Measurements from ENCODE around the gene SLC12A3. TPM values are rescaled to one million over a fixed set of nuclear protein-coding genes. Genes with fewer than 3 reads are reported as not detected.
"Not testable (repeated sequence)": the region's sequence is repeated elsewhere in the genome, so short reads cannot be mapped to it uniquely, and the experiment has no call there.

SLC12A3 gene
- total RNA-seq, 1 experiment from 2014 or later: not detected

DNA sequence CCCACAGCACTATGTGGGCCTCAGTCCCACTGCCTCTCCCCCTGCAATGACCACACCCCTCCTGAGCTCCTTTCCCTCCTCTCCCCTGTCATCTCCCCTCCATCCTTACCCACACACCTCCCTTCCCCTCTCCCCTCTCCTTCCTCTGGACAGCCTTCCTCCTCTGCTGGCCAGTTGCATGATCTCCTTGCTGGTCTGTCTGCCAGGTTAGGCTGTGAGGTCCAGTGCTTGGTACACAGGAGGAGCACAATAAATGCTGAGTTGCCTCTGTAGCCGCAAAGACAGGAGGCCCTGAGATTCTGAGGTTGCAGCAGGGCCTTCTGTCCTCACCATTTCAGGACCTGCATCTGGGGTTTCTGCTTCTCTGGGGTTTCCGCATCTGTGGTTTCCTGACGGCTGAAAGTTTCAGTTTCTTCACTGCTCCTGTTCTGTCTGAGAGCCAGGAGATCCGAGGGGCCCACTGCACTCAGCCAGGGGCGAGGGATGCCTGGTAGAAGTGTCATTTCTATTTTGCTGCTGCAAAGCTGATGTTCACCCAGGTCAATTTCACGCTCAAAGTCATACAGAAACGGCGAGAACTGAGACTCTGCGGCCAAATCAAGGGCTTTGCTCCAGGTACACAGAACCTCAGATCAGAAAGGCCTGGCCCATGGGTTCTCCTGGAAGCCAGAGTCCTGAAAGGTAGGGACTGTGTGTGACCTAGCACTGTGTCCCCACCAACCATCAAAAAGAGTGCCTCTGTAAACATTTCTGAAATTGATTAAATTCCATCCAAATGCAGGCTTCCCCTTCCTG, 4.6 kb upstream of the SLC12A3 start:
- Histone ChIP-seq H3K9ac (ENCODE audit: low read length) (peak overlapping the region; percentile 44), H3K79me2 (ENCODE audit: low read length) (no peaks in the 10 kb centered on the region), H3K9me2 (replicated peaks; ENCODE audit: insufficient read depth, low read length) (no peaks in the 10 kb centered on the region), H3K9me3 (ENCODE audit: low read length) (no peaks in the 10 kb centered on the region), H3K27me3 (ENCODE audit: low read length) (no peaks in the 10 kb centered on the region), H4K20me1 (ENCODE audit: insufficient read depth, low read depth, low read length) (no peaks in the 10 kb centered on the region), H3K27ac (ENCODE audit: low read length) (no peak overlapping the region), H3K36me3 (ENCODE audit: insufficient read depth, low read length) (no peaks in the 10 kb centered on the region), H3K4me1 (ENCODE audit: low read length) (peaks cover 7% of the 10 kb centered on the region), H3K4me3 (ENCODE audit: low read length) (no peak overlapping the region), H2AFZ (ENCODE audit: low read length) (peak overlapping the region; percentile 48; the same call in 1 of the 2 replicates), H3K4me2 (ENCODE audit: low read depth, low read length, poor library complexity, severe bottlenecking) (no peak overlapping the region)
- DNase-seq: no peak

DNA sequence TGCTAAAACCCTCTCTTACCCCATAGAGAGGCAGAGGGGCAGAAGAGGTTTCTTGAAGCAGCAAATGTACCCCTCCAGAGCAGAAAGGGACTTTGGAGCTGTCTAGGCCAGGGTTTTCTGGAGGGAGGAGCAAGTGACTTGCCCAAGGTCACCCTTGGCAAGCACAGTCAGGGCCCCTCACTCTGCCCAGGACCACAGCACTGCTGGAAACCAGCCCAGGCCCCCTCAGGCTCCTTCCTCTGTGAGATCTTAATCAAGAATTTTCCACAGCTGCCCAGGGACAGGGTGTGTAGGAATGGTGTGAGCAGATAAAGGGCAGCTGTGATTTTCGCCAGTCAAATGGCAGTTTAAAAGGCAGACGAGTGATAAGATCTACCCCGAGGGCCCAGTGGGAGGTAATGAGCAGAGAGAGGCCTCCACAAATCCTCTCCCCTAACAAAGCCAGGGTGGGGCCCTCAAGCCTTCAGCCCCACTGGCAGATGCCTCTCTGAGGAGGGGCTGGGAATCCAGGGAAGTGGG, 3.9 kb upstream of the SLC12A3 start:
- Histone ChIP-seq H3K9me2 (replicated peaks; ENCODE audit: insufficient read depth, low read length) (no peaks in the 10 kb centered on the region), H2AFZ (ENCODE audit: low read length) (no peak overlapping the region), H3K4me1 (ENCODE audit: low read length) (peaks cover 7% of the 10 kb centered on the region), H4K20me1 (ENCODE audit: insufficient read depth, low read depth, low read length) (no peaks in the 10 kb centered on the region), H3K4me3 (ENCODE audit: low read length) (no peak overlapping the region), H3K36me3 (ENCODE audit: insufficient read depth, low read length) (no peaks in the 10 kb centered on the region), H3K4me2 (ENCODE audit: low read depth, low read length, poor library complexity, severe bottlenecking) (no peak overlapping the region), H3K9ac (ENCODE audit: low read length) (peak overlapping the region; percentile 44; the same call in 1 of the 2 replicates), H3K79me2 (ENCODE audit: low read length) (no peaks in the 10 kb centered on the region), H3K9me3 (ENCODE audit: low read length) (no peaks in the 10 kb centered on the region), H3K27me3 (ENCODE audit: low read length) (no peaks in the 10 kb centered on the region), H3K27ac (ENCODE audit: low read length) (no peak overlapping the region)
- no peak for DNase-seq

DNA sequence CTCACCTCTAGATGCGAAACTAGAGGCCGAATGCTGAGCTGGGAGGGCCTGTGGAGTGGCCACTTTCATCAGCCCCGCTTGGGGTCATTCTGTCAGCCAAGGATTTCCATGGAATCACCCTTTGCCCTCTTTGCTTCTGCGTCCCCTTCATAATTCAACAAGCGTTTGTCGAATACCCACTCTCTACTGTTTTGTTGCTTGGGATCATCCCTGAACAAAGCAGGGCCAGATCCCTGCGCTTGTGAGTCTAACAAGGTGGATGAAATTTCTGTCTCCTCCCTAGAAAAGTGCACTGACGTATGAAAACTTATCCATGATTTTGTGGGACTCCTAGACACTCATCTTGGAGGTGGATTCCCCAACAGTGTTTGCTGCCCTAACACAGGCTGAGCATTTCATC, 3.3 kb upstream of the SLC12A3 start:
- H3K36me3 ChIP-seq (ENCODE audit: insufficient read depth, low read length): no peaks in the 10 kb centered on the region
- H3K4me3 ChIP-seq (ENCODE audit: low read length): no peak overlapping the region
- peaks cover 7% of the 10 kb centered on the region for H3K4me1 ChIP-seq (ENCODE audit: low read length)
- no peak overlapping the region for H3K9ac ChIP-seq (ENCODE audit: low read length)
- H4K20me1 ChIP-seq (ENCODE audit: insufficient read depth, low read depth, low read length): no peaks in the 10 kb centered on the region
- no peaks in the 10 kb centered on the region for H3K79me2 ChIP-seq (ENCODE audit: low read length)
- no peaks in the 10 kb centered on the region for H3K9me3 ChIP-seq (ENCODE audit: low read length)
- H3K27me3 ChIP-seq (ENCODE audit: low read length): no peaks in the 10 kb centered on the region
- no peak overlapping the region for H2AFZ ChIP-seq (ENCODE audit: low read length)
- DNase-seq: no peak
- no peaks in the 10 kb centered on the region for H3K9me2 ChIP-seq (replicated peaks; ENCODE audit: insufficient read depth, low read length)
- no peak overlapping the region for H3K4me2 ChIP-seq (ENCODE audit: low read depth, low read length, poor library complexity, severe bottlenecking)
- no peak overlapping the region for H3K27ac ChIP-seq (ENCODE audit: low read length)

DNA sequence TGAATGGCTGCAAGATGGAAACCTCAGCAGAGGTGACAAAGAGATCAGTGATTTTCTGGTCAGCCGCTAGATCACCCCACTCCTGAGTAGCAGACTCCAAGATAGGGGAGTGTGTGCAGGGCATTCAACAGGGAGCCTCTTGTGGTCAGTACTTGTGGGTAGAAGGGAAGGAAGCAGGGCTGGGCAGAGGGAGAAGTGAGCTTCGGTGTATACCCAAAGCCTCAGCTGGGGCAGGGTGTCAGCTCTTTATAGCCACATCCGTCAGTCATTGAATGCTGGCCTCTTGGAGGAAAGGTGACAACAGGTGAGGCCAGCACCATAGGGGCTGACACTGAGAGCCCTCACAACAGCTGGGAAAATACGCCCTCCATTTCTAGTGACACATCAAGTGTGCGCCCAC, 2.2 kb upstream of the SLC12A3 start:
- H3K4me1 ChIP-seq (ENCODE audit: low read length): peaks cover 7% of the 10 kb centered on the region
- no peaks in the 10 kb centered on the region for H4K20me1 ChIP-seq (ENCODE audit: insufficient read depth, low read depth, low read length)
- H3K4me2 ChIP-seq (ENCODE audit: low read depth, low read length, poor library complexity, severe bottlenecking): no peak overlapping the region
- H3K27ac ChIP-seq (ENCODE audit: low read length): no peak overlapping the region
- no peak overlapping the region for H3K9ac ChIP-seq (ENCODE audit: low read length)
- H2AFZ ChIP-seq (ENCODE audit: low read length): no peak overlapping the region
- no peak for DNase-seq
- no peaks in the 10 kb centered on the region for H3K9me3 ChIP-seq (ENCODE audit: low read length)
- no peaks in the 10 kb centered on the region for H3K9me2 ChIP-seq (replicated peaks; ENCODE audit: insufficient read depth, low read length)
- H3K36me3 ChIP-seq (ENCODE audit: insufficient read depth, low read length): no peaks in the 10 kb centered on the region
- H3K79me2 ChIP-seq (ENCODE audit: low read length): no peaks in the 10 kb centered on the region
- H3K27me3 ChIP-seq (ENCODE audit: low read length): no peaks in the 10 kb centered on the region
- H3K4me3 ChIP-seq (ENCODE audit: low read length): no peak overlapping the region

DNA sequence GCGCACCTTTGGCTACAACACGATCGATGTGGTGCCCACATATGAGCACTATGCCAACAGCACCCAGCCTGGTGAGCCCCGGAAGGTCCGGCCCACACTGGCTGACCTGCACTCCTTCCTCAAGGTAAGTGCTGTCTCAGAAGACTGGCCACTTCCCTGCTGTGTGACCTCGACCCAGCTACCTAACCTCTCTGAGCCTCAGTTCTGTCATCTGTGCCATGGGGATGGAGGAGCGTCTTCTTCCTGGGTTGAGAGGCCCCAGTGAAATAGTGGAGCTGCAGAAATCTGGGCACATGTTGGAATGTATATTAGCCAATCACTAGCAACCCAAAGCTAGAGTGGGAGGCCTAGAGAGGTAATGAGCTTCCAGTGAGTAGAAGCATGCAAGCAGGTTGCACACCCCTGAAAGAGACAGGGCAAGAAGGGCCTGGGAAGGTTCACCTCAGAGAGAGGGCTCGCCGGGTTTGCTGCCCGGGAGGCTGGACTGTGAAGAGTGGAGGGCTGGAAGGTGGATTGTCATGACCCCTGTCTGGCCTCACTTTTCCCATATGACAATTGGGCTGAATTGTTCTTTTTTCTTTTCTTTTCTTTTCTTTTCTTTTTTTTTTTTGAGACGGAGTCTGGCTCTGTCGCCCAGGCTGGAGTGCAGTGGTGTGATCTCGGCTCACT, 521 bp downstream of the SLC12A3 start:
- H3K9me3 ChIP-seq (ENCODE audit: low read length): no peaks in the 10 kb centered on the region
- H3K27me3 ChIP-seq (ENCODE audit: low read length): no peaks in the 10 kb centered on the region
- H3K4me3 ChIP-seq (ENCODE audit: low read length): no peak overlapping the region
- H3K79me2 ChIP-seq (ENCODE audit: low read length): no peaks in the 10 kb centered on the region
- no peaks in the 10 kb centered on the region for H3K36me3 ChIP-seq (ENCODE audit: insufficient read depth, low read length)
- no peaks in the 10 kb centered on the region for H3K9me2 ChIP-seq (replicated peaks; ENCODE audit: insufficient read depth, low read length)
- H3K4me1 ChIP-seq (ENCODE audit: low read length): peaks cover 14% of the 10 kb centered on the region
- no peak overlapping the region for H2AFZ ChIP-seq (ENCODE audit: low read length)
- H3K27ac ChIP-seq (ENCODE audit: low read length): no peak overlapping the region
- no peak for DNase-seq
- no peak overlapping the region for H3K9ac ChIP-seq (ENCODE audit: low read length)
- no peak overlapping the region for H3K4me2 ChIP-seq (ENCODE audit: low read depth, low read length, poor library complexity, severe bottlenecking)
- no peaks in the 10 kb centered on the region for H4K20me1 ChIP-seq (ENCODE audit: insufficient read depth, low read depth, low read length)

DNA sequence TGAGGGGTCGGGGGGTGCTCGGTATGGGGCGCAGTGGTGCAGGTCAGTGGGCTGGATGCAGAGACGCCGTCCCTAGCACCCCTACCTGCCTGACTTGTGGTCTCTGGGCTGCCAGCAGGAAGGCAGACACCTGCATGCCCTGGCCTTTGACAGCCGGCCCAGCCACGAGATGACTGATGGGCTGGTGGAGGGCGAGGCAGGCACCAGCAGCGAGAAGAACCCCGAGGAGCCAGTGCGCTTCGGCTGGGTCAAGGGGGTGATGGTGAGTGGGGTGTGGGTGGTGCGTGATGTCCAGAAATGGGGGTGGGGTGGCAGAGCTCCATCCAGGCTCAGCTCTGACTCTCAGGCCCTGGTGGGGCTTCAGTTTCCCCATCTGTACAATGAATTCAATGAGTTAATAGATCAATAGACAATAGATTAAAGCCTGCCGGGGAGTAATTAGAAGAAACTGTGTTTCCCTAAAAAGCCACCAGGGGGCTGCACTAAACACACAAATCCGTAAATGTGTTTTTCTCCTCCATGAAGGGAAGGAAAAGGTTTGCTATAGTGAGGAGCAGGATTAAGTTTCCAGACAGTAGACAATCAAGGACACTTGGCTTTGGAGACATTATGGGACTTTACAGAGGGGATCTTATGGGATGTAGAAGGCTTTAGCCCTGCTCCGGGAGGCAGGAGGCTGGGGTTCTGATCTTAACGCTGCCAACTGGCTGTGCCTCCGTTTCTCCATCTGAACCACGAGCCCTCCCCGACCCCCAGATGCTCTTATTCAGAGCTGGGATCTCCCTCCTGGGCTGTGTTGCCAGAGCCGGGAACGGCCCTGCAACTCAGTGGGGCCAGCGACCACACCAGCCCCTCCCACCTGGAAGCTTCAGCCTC, 2.2 kb downstream of the SLC12A3 start:
- DNase-seq: peak; percentile 78
- Histone ChIP-seq H3K79me2 (ENCODE audit: low read length) (no peaks in the 10 kb centered on the region), H3K36me3 (ENCODE audit: insufficient read depth, low read length) (no peaks in the 10 kb centered on the region), H4K20me1 (ENCODE audit: insufficient read depth, low read depth, low read length) (no peaks in the 10 kb centered on the region), H3K9me2 (replicated peaks; ENCODE audit: insufficient read depth, low read length) (no peaks in the 10 kb centered on the region), H3K4me3 (ENCODE audit: low read length) (no peak overlapping the region), H3K27ac (ENCODE audit: low read length) (no peak overlapping the region), H3K4me2 (ENCODE audit: low read depth, low read length, poor library complexity, severe bottlenecking) (no peak overlapping the region), H3K9ac (ENCODE audit: low read length) (no peak overlapping the region), H2AFZ (ENCODE audit: low read length) (no peak overlapping the region), H3K27me3 (ENCODE audit: low read length) (no peaks in the 10 kb centered on the region), H3K4me1 (ENCODE audit: low read length) (peaks cover 12% of the 10 kb centered on the region), H3K9me3 (ENCODE audit: low read length) (no peaks in the 10 kb centered on the region)

DNA sequence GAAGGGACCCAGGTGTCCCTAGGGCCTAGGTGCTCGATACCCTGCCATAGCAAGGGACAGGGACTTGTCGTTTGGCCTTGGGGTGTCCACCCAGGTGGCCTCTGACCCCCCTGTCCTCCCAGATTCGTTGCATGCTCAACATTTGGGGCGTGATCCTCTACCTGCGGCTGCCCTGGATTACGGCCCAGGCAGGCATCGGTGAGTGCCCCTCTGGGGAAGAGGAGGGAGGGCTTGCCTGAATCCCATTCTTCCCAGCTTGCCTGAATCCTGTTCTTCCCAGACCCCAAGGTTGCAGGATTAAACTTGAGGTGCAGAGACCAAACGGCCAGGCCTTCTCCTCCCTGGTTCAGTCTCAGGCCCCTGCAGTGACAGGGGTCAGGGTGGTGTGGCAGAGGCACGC, 3.2 kb downstream of the SLC12A3 start:
- Histone ChIP-seq H3K9me3 (ENCODE audit: low read length) (no peaks in the 10 kb centered on the region), H3K9me2 (replicated peaks; ENCODE audit: insufficient read depth, low read length) (no peaks in the 10 kb centered on the region), H3K4me2 (ENCODE audit: low read depth, low read length, poor library complexity, severe bottlenecking) (no peak overlapping the region), H3K4me1 (ENCODE audit: low read length) (peaks cover 12% of the 10 kb centered on the region), H3K79me2 (ENCODE audit: low read length) (no peaks in the 10 kb centered on the region), H2AFZ (ENCODE audit: low read length) (no peak overlapping the region), H4K20me1 (ENCODE audit: insufficient read depth, low read depth, low read length) (no peaks in the 10 kb centered on the region), H3K27ac (ENCODE audit: low read length) (no peak overlapping the region), H3K9ac (ENCODE audit: low read length) (no peak overlapping the region), H3K4me3 (ENCODE audit: low read length) (no peak overlapping the region), H3K27me3 (ENCODE audit: low read length) (no peaks in the 10 kb centered on the region), H3K36me3 (ENCODE audit: insufficient read depth, low read length) (no peaks in the 10 kb centered on the region)
- DNase-seq: no peak

DNA sequence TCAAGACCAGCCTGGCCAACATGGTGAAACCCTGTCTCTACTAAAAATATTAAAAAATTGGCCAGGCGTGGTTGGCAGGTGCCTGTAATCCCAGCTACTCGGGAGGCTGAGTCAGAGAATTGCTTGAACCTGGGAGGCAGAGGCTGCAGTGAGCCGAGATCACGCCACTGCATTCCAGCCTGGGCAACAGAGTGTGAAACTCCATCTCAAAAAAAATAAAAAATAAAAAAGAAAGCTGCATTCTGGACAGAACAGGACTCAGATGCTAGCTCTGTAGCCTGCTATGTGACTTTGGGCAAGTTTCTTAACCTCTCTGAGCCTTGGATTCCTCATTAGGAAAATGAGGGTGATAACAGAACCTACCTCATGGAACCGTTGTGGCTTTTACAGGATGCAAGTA, 3.8 kb downstream of the SLC12A3 start:
- H4K20me1 ChIP-seq (ENCODE audit: insufficient read depth, low read depth, low read length); H3K27ac ChIP-seq (ENCODE audit: low read length); H3K9me3 ChIP-seq (ENCODE audit: low read length); H2AFZ ChIP-seq (ENCODE audit: low read length); H3K9ac ChIP-seq (ENCODE audit: low read length); H3K27me3 ChIP-seq (ENCODE audit: low read length); H3K4me2 ChIP-seq (ENCODE audit: low read depth, low read length, poor library complexity, severe bottlenecking); H3K79me2 ChIP-seq (ENCODE audit: low read length); H3K9me2 ChIP-seq (replicated peaks; ENCODE audit: insufficient read depth, low read length); DNase-seq; H3K4me3 ChIP-seq (ENCODE audit: low read length); H3K36me3 ChIP-seq (ENCODE audit: insufficient read depth, low read length): not testable (repeated sequence)
- H3K4me1 ChIP-seq (ENCODE audit: low read length): peaks cover 12% of the 10 kb centered on the region
